Small intestine (tissue), 7 donors: Measurements from ENCODE around the gene FAAH2. TPM values are rescaled to one million over a fixed set of nuclear protein-coding genes. Genes with fewer than 3 reads are reported as not detected.
"Not testable (repeated sequence)": the region's sequence is repeated elsewhere in the genome, so short reads cannot be mapped to it uniquely, and the experiment has no call there.

Experiments
- DNase-seq, 2 donors: peaks; one replicate each; pipeline versions ENCODE4 v3.0.0 to v3.0.0-alpha.2; 2013
- FAIRE-seq: peaks from 2 replicates; lab custom pipeline; 2012; peaks lifted over from hg19 to GRCh38; lab: Jason Lieb, UNC
- H3K27ac ChIP-seq, 3 donors: one replicate each; pipeline ENCODE4 v1.5.1; 2013; ENCODE audit warnings: low read length in 2 of 3, mild to moderate bottlenecking in 2 of 3, control low read depth in 1 of 3, inconsistent platforms in 1 of 3, low read depth in 1 of 3, moderate library complexity in 1 of 3
- H3K27me3 ChIP-seq, 3 donors: one replicate each; pipeline ENCODE4 v1.6.1; 2013; ENCODE audit warnings: low read length in 3 of 3, inconsistent platforms in 1 of 3; ENCODE audit not compliant: control insufficient read depth in 3 of 3, insufficient read depth in 3 of 3
- H3K36me3 ChIP-seq, 3 donors: one replicate each; pipeline ENCODE4 v1.6.1; 2013; ENCODE audit warnings: low read length in 3 of 3, inconsistent platforms in 1 of 3, low read depth in 1 of 3, mild to moderate bottlenecking in 1 of 3, moderate library complexity in 1 of 3; ENCODE audit not compliant: control insufficient read depth in 3 of 3, insufficient read depth in 2 of 3
- H3K4me1 ChIP-seq, 3 donors: one replicate each; pipeline ENCODE4 v1.6.1; 2013; ENCODE audit warnings: low read length in 2 of 3, inconsistent platforms in 1 of 3, low read depth in 1 of 3, mild to moderate bottlenecking in 1 of 3, moderate library complexity in 1 of 3; ENCODE audit not compliant: control insufficient read depth in 3 of 3, insufficient read depth in 2 of 3
- H3K4me3 ChIP-seq, 3 donors: one replicate each; pipeline ENCODE4 v1.5.1; 2013; ENCODE audit warnings: low read length in 3 of 3, control low read depth in 1 of 3, inconsistent platforms in 1 of 3, low read depth in 1 of 3, mild to moderate bottlenecking in 1 of 3, moderate library complexity in 1 of 3
- H3K9me3 ChIP-seq, 2 donors: one replicate each; pipeline ENCODE4 v1.6.1; 2013; ENCODE audit warnings: low read depth in 1 of 2, low read length in 1 of 2; ENCODE audit not compliant: control insufficient read depth in 2 of 2, insufficient read depth in 1 of 2
- WGBS, 3 donors: extraction: QIAGEN DNeasy Blood & Tissue Kit; methylation state at CpG; one replicate each; pipeline ENCODE4 v1.1.7; 2013; 5-methylcytosine and 5-hydroxymethylcytosine counted together
- polyA plus RNA-seq, 4 donors: library from polyadenylated mRNA; stranded (reverse) in 3 of 4; unstranded in 1 of 4; fragments of 200-250 nt in 3 of 4; fragments of 120-200 nt in 1 of 4; gene quantifications; one replicate each; pipeline versions ENCODE4 v1.2.1 to v1.2.3, GENCODE V29; 2013
- donor health status: healthy with polysubstance abuse.
- donor health status: control.
- donor health status: control.
- donor health status: Bipolar disorder and iron deficiency.
- donor health status: healthy.

The FAAH2 gene
- polyA plus RNA-seq, 4 donors = 1.3 to 13.3 (median 2.3) TPM

- H3K4me3 ChIP-seq, H3K27ac ChIP-seq, H3K36me3 ChIP-seq, FAIRE-seq, H3K4me1 ChIP-seq, H3K27me3 ChIP-seq, DNase-seq: not testable (repeated sequence)
- WGBS, 3 donors = 73 to 83% (median 82%) methylated on average over 5 of the region's 5 CpGs
- peaks cover 0 to 22% of the 10 kb centered on the region in 2 donors for H3K9me3 ChIP-seq
Observed at GRCh38 chrX:57403191-57403590, 116.7 kb downstream of the FAAH2 start.

- H3K27ac ChIP-seq = no peak overlapping the region
- FAIRE-seq (no peak), DNase-seq (no peak)
- H3K4me1 ChIP-seq = no peaks in the 10 kb centered on the region
- H3K4me3 ChIP-seq = no peak overlapping the region
- peaks cover 0 to 19% of the 10 kb centered on the region in 2 donors for H3K9me3 ChIP-seq
- WGBS, 3 donors = 66 to 83% (median 70%) methylated on average over 5 of the region's 5 CpGs
- H3K36me3 ChIP-seq = no peaks in the 10 kb centered on the region
- no peaks in the 10 kb centered on the region for H3K27me3 ChIP-seq
Observed at GRCh38 chrX:57406149-57406548, 119.6 kb downstream of the FAAH2 start.

- DNase-seq (no peak), FAIRE-seq (no peak)
- Histone ChIP-seq H3K36me3 (no peaks in the 10 kb centered on the region), H3K27me3 (no peaks in the 10 kb centered on the region), H3K27ac (no peak overlapping the region), H3K9me3 (peaks cover 0 to 4% of the 10 kb centered on the region in 2 donors), H3K4me1 (no peaks in the 10 kb centered on the region), H3K4me3 (no peak overlapping the region)
- WGBS, 3 donors = 57 to 80% (median 62%) methylated on average over 4 of the region's 4 CpGs
Observed at GRCh38 chrX:57417827-57418226, 131.3 kb downstream of the FAAH2 start.

GRCh38 chrX:57422289-57422688 lies 135.8 kb downstream of the FAAH2 start:
- WGBS, 3 donors = 78 to 89% (median 88%) methylated on average over 2 of the region's 2 CpGs
- no peaks in the 10 kb centered on the region for H3K4me1 ChIP-seq
- no peaks in the 10 kb centered on the region for H3K36me3 ChIP-seq
- H3K9me3 ChIP-seq = peaks cover 0 to 11% of the 10 kb centered on the region in 2 donors
- H3K27ac ChIP-seq = no peak overlapping the region
- no peak for FAIRE-seq
- no peak for DNase-seq
- H3K27me3 ChIP-seq = no peaks in the 10 kb centered on the region
- no peak overlapping the region for H3K4me3 ChIP-seq

- no peaks in the 10 kb centered on the region for H3K4me1 ChIP-seq
- H3K4me3 ChIP-seq = no peak overlapping the region
- no peak overlapping the region for H3K27ac ChIP-seq
- no peak for DNase-seq
- H3K27me3 ChIP-seq = no peaks in the 10 kb centered on the region
- H3K36me3 ChIP-seq = no peaks in the 10 kb centered on the region
- FAIRE-seq = no peak
- H3K9me3 ChIP-seq = peaks cover 0 to 10% of the 10 kb centered on the region in 2 donors
- 73 to 89% (median 83%) methylated on average over 2 of the region's 2 CpGs for WGBS, 3 donors
Observed at GRCh38 chrX:57422790-57423189, 136.3 kb downstream of the FAAH2 start.

GRCh38 chrX:57445076-57445475 lies 158.6 kb downstream of the FAAH2 start:
- Histone ChIP-seq H3K27me3 (no peaks in the 10 kb centered on the region), H3K36me3 (no peaks in the 10 kb centered on the region), H3K4me3 (no peak overlapping the region), H3K27ac (no peak overlapping the region), H3K9me3 (no peaks in the 10 kb centered on the region), H3K4me1 (no peaks in the 10 kb centered on the region)
- DNase-seq (no peak), FAIRE-seq (no peak)
- 59 to 77% (median 75%) methylated on average over 5 of the region's 5 CpGs for WGBS, 3 donors

- Histone ChIP-seq H3K9me3 (no peaks in the 10 kb centered on the region), H3K27me3 (no peaks in the 10 kb centered on the region), H3K4me1 (no peaks in the 10 kb centered on the region), H3K4me3 (no peak overlapping the region), H3K27ac (no peak overlapping the region), H3K36me3 (no peaks in the 10 kb centered on the region)
- FAIRE-seq (no peak), DNase-seq (no peak)
- 76 to 87% (median 78%) methylated on average over 1 of the region's 1 CpG for WGBS, 3 donors
Observed at GRCh38 chrX:57445832-57446231, 159.3 kb downstream of the FAAH2 start.

GRCh38 chrX:57447856-57448255 lies 161.3 kb downstream of the FAAH2 start:
- Histone ChIP-seq H3K4me1 (no peaks in the 10 kb centered on the region), H3K27me3 (no peaks in the 10 kb centered on the region), H3K27ac (no peak overlapping the region), H3K9me3 (no peaks in the 10 kb centered on the region), H3K36me3 (no peaks in the 10 kb centered on the region), H3K4me3 (no peak overlapping the region)
- DNase-seq (no peak), FAIRE-seq (no peak)
- WGBS, 3 donors = 75 to 85% (median 78%) methylated on average over 2 of the region's 2 CpGs

- Histone ChIP-seq H3K27me3 (no peaks in the 10 kb centered on the region), H3K27ac (no peak overlapping the region), H3K36me3 (peaks cover 0 to 6% (median 0%) of the 10 kb centered on the region in 3 donors), H3K9me3 (peaks cover 0 to 6% of the 10 kb centered on the region in 2 donors), H3K4me1 (no peaks in the 10 kb centered on the region), H3K4me3 (no peak overlapping the region)
- 59 to 87% (median 78%) methylated on average over 3 of the region's 3 CpGs for WGBS, 3 donors
- DNase-seq = no peak
- FAIRE-seq = no peak
Observed at GRCh38 chrX:57451426-57452020, 165.0 kb downstream of the FAAH2 start.
